ENCODE measurements around the gene TSPEAR. TPM values are rescaled to one million over a fixed set of nuclear protein-coding genes. Genes with fewer than 3 reads are reported as not detected.

TSPEAR gene
- polyA plus RNA-seq, 1 of the 3 experiments (the other 2 are of a cell fraction): 0.08 TPM

GRCh38 chr21:44521301-44521927, 190.0 kb downstream of the TSPEAR start (continued):
- TF ChIP-seq, protein P1, sequence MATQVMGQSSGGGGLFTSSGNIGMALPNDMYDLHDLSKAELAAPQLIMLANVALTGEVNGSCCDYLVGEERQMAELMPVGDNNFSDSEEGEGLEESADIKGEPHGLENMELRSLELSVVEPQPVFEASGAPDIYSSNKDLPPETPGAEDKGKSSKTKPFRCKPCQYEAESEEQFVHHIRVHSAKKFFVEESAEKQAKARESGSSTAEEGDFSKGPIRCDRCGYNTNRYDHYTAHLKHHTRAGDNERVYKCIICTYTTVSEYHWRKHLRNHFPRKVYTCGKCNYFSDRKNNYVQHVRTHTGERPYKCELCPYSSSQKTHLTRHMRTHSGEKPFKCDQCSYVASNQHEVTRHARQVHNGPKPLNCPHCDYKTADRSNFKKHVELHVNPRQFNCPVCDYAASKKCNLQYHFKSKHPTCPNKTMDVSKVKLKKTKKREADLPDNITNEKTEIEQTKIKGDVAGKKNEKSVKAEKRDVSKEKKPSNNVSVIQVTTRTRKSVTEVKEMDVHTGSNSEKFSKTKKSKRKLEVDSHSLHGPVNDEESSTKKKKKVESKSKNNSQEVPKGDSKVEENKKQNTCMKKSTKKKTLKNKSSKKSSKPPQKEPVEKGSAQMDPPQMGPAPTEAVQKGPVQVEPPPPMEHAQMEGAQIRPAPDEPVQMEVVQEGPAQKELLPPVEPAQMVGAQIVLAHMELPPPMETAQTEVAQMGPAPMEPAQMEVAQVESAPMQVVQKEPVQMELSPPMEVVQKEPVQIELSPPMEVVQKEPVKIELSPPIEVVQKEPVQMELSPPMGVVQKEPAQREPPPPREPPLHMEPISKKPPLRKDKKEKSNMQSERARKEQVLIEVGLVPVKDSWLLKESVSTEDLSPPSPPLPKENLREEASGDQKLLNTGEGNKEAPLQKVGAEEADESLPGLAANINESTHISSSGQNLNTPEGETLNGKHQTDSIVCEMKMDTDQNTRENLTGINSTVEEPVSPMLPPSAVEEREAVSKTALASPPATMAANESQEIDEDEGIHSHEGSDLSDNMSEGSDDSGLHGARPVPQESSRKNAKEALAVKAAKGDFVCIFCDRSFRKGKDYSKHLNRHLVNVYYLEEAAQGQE (IDR thresholded peaks at IDR 0.05; ENCODE audit: low read depth, low read length): no peak
- TF ChIP-seq EZH2phosphoT487 (IDR thresholded peaks at IDR 0.05; ENCODE audit: borderline replicate concordance, low read depth): no peak

GRCh38 chr21:44520326-44521300, 190.8 kb downstream of the TSPEAR start:
- Histone ChIP-seq H4K20me1 (ENCODE audit: insufficient read depth) (no peaks in the 10 kb centered on the region), H3K4me1 (ENCODE audit: control insufficient read depth in 1 of 2, insufficient read depth in 2 of 2, low read depth in 1 of 2, low read length in 1 of 2) (peaks cover 0 to 18% of the 10 kb centered on the region in 2 experiments; a peak in 1 of 4 replicates), H3K27me3 (ENCODE audit: insufficient read depth) (no peaks in the 10 kb centered on the region), H3K4me2 (no peak overlapping the region), H3K36me3 (replicated peaks in 1 of 2; ENCODE audit: control insufficient read depth in 1 of 2, insufficient read depth in 2 of 2, low read length in 1 of 2) (no peaks in the 10 kb centered on the region), H3K9me3 (no peaks in the 10 kb centered on the region), H3K27ac (ENCODE audit: low read depth in 2 of 2, low read length in 1 of 2) (no peak overlapping the region), H3K79me2 (ENCODE audit: insufficient read depth) (peaks cover 11% of the 10 kb centered on the region; the same call in 1 of the 2 replicates), H3K4me3 (ENCODE audit: low read depth in 2 of 2, low read length in 1 of 2) (no peak overlapping the region), H3F3A (replicated peaks; ENCODE audit: insufficient read depth) (no peaks in the 10 kb centered on the region), H2AFZ (ENCODE audit: low read depth) (no peak overlapping the region), H3K9ac (no peak overlapping the region), H3K9me2 (no peaks in the 10 kb centered on the region)
- CTCF ChIA-PET: interaction anchor here (1.0 to 1.6 kb wide), 4 partner anchors 9 to 280 kb away, joined by 3 to 4 read pairs (median 3); no protein-coding TSS in a partner anchor
- no peak for DNase-seq
- POLR2A ChIA-PET: no interaction called here
- 85% methylated on average over 9 of the region's 31 CpGs for WGBS (ENCODE audit: low lambda C conversion rate)
- TF ChIP-seq EZH2phosphoT487 (IDR thresholded peaks at IDR 0.05; ENCODE audit: borderline replicate concordance, low read depth) (no peak), TEAD4 (IDR thresholded peaks at IDR 0.05; ENCODE audit: borderline replicate concordance, insufficient read depth) (no peak), MEF2A (IDR thresholded peaks at IDR 0.05; ENCODE audit: borderline replicate concordance, low read depth) (no peak), CTCF (IDR thresholded peaks at IDR 0.05) (no peak), ELF1 (IDR thresholded peaks at IDR 0.05) (no peak), ZBTB33 (IDR thresholded peaks at IDR 0.05; ENCODE audit: borderline replicate concordance, low read depth) (no peak), GABPA (IDR thresholded peaks at IDR 0.05; ENCODE audit: low read depth) (no peak), YY1 (IDR thresholded peaks at IDR 0.05; ENCODE audit: low read depth) (no peak), RFX5 (IDR thresholded peaks at IDR 0.05; ENCODE audit: low read length) (no peak), RCOR1 (IDR thresholded peaks at IDR 0.05; ENCODE audit: low read length) (no peak), RAD21 (IDR thresholded peaks at IDR 0.05; ENCODE audit: low read length) (no peak), RXRA (IDR thresholded peaks at IDR 0.05; ENCODE audit: borderline replicate concordance, low read depth) (no peak), POLR2AphosphoS5 (IDR thresholded peaks at IDR 0.05; ENCODE audit: low read depth, low read length) (no peak)
- TF ChIP-seq, protein P2, sequence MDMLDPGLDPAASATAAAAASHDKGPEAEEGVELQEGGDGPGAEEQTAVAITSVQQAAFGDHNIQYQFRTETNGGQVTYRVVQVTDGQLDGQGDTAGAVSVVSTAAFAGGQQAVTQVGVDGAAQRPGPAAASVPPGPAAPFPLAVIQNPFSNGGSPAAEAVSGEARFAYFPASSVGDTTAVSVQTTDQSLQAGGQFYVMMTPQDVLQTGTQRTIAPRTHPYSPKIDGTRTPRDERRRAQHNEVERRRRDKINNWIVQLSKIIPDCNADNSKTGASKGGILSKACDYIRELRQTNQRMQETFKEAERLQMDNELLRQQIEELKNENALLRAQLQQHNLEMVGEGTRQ (IDR thresholded peaks at IDR 0.05; ENCODE audit: borderline replicate concordance, low read depth, low read length): no peak
- TF ChIP-seq, protein P1 (IDR thresholded peaks at IDR 0.05; ENCODE audit: low read depth, low read length): no peak

Measured in SK-N-SH (cell line).